ENCODE measurements around the gene SPINT1. TPM values are rescaled to one million over a fixed set of nuclear protein-coding genes. Genes with fewer than 3 reads are reported as not detected.
A peak's percentile ranks its signal among the peaks of the same experiment; 100 is the strongest.

SPINT1 gene
- total RNA-seq, 1 experiment from 2014 or later = 123 TPM

DNA sequence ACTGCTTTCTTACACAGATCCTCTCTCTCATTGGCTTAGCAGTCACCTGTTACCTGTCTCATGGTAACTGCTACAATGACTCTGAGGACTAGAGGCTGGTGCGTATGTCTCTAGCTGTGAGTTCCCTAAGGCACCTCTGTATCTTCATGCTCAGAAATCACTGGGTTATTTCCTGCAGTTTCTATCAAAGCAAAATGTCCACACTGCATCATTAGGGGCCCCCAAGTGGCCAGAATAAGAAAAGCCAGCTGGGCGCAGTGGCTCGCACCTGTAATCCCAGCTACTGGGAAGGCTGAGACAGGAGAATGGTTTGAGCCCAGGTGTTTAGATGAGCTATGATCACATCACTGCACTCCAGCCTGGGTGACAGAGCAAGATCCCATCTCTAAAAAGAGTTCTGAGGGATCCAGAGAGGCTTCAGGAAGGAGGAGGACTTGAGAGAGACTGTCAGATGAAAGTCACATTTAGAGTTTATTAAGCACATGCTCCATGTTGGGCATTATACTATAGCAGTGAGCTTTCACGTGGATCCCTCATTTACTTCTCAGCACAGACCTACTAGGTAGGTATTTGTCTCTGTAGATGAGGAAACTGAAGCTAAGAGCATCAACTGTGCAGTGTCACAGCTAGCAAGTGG lies 48.1 kb downstream of the SPINT1 start:
- ChIA-PET POLR2A (interaction anchor here (1.0 to 2.7 kb wide), 5 partner anchors 11 to 33 kb away, joined by 3 to 19 read pairs (median 7); partner anchors contain the start of gene RHOV), CTCF (interaction anchor here (0.5 to 4.2 kb wide), 29 partner anchors 10 to 469 kb away, joined by 3 to 152 read pairs (median 3); partner anchors contain the start of genes BAHD1, C15orf62, RAD51 and RHOV), RAD21 (ENCODE audit: low non-redundant PET in 1 of 2, low total read pairs in 2 of 2, uncharacterized antibody in 2 of 2, unreplicated experiment in 2 of 2) (interaction anchor here (0.6 to 2.7 kb wide), 7 partner anchors 18 to 292 kb away, joined by 3 to 29 read pairs (median 8); partner anchors contain the start of gene RHOV (in 1 of the 2))
- no peaks in the 10 kb centered on the region for H3K9me3 ChIP-seq (ENCODE audit: control insufficient read depth in 1 of 2, insufficient read depth in 1 of 2, low read depth in 1 of 2, low read length in 2 of 2)
- intact Hi-C loops (cut with micrococcal nuclease) = loop anchor here (1.0 to 5.0 kb wide), 2 partner anchors 146 to 300 kb away; partner anchors contain the start of gene KNL1
- no TSS peak for BruUV-seq (replicated peaks)
- no peaks in the 10 kb centered on the region for H3K9me2 ChIP-seq (ENCODE audit: insufficient read depth)
- H2AFZ ChIP-seq (ENCODE audit: low read depth, low read length, poor library complexity, severe bottlenecking) = no peak overlapping the region
- peaks cover 0 to 2% of the 10 kb centered on the region in 2 experiments; a peak in 1 of 4 replicates for H3K36me3 ChIP-seq (ENCODE audit: control insufficient read depth in 1 of 2, insufficient read depth in 2 of 2, low read length in 2 of 2)
- H4K20me1 ChIP-seq (ENCODE audit: insufficient read depth) = no peaks in the 10 kb centered on the region
- H3K4me3 ChIP-seq (replicated peaks in 1 of 2; ENCODE audit: low read depth in 1 of 2, low read length in 2 of 2) = no peak overlapping the region
- H3K27ac ChIP-seq (ENCODE audit: low read depth, low read length) = no peak overlapping the region
- no peak overlapping the region for H3K9ac ChIP-seq (ENCODE audit: low read length)
- TF ChIP-seq EZH2phosphoT487 (IDR thresholded peaks at IDR 0.05; ENCODE audit: borderline replicate concordance) (no peak), RAD21 (IDR thresholded peaks at IDR 0.05; ENCODE audit: low read depth) (peak; percentile 93), POLR2AphosphoS5 (IDR thresholded peaks at IDR 0.05; ENCODE audit: low read depth, low read length) (no peak), ELF1 (IDR thresholded peaks at IDR 0.05; ENCODE audit: borderline replicate concordance, low read depth) (no peak), JUND (IDR thresholded peaks at IDR 0.05) (no peak), ATF3 (IDR thresholded peaks at IDR 0.05) (no peak), EZH2 (IDR thresholded peaks at IDR 0.05) (no peak), SIN3A (IDR thresholded peaks at IDR 0.05; ENCODE audit: low read depth) (no peak), ZNF274 (IDR thresholded peaks at IDR 0.05; ENCODE audit: low read depth, low read length) (no peak), SP1 (IDR thresholded peaks at IDR 0.05; ENCODE audit: low read depth) (no peak), CTCF (IDR thresholded peaks at IDR 0.05 in 2 of 3, conservative IDR thresholded peaks at IDR 0.05 in 1 of 3; ENCODE audit: borderline replicate concordance in 1 of 3, insufficient read depth in 1 of 3, low read depth in 2 of 3, low read length in 2 of 3) (peak; percentile 78 to 95 (median 79)), ZBTB33 (IDR thresholded peaks at IDR 0.05; ENCODE audit: extremely low read depth, insufficient replicate concordance, low read length) (no peak)
- TF ChIP-seq, protein P1, sequence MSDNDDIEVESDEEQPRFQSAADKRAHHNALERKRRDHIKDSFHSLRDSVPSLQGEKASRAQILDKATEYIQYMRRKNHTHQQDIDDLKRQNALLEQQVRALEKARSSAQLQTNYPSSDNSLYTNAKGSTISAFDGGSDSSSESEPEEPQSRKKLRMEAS (IDR thresholded peaks at IDR 0.05) = no peak
- DNase-seq (ENCODE audit: low read depth, low spot score) = peak; percentile 53
- ATAC-seq = peak; percentile 40
- H3K4me1 ChIP-seq (ENCODE audit: control insufficient read depth in 1 of 2, insufficient read depth in 2 of 2, low read length in 2 of 2) = peaks cover 7 to 26% of the 10 kb centered on the region in 2 experiments; a peak in 3 of 4 replicates
- H3K27me3 ChIP-seq (ENCODE audit: insufficient read depth, low read length) = no peaks in the 10 kb centered on the region
- H3K4me2 ChIP-seq (ENCODE audit: low read length) = peak overlapping the region; percentile 15; the same call in 1 of the 2 replicates
- peaks cover 19% of the 10 kb centered on the region for H3K79me2 ChIP-seq (ENCODE audit: insufficient read depth, low read length)
